Neural cell (in vitro differentiated cells): Measurements from ENCODE around the gene ZDHHC1. TPM values are rescaled to one million over a fixed set of nuclear protein-coding genes. Genes with fewer than 3 reads are reported as not detected.

Experiments
- H2AFZ ChIP-seq: fragments of 200-600, 300-800 bp; sonication (generic), shearing (Covaris generic); 2 replicates; pipeline ENCODE4 v1.6.0; 2014; ENCODE audit warnings: low read depth, mild to moderate bottlenecking, antibody characterized with exemption, low read length, moderate library complexity
- H3F3A ChIP-seq: fragments of 200-600 bp; shearing (Covaris generic); 2 replicates; pipeline ENCODE4 v1.6.1; 2016; ENCODE audit warnings: mild to moderate bottlenecking, moderate library complexity, mixed read lengths, antibody characterized with exemption, low read length; ENCODE audit not compliant: insufficient read depth, poor library complexity, severe bottlenecking
- H3K27ac ChIP-seq: fragments of 200-600, 300-800 bp; sonication (generic), shearing (Covaris generic); 2 replicates; pipeline ENCODE4 v1.5.1; 2014; ENCODE audit warnings: mild to moderate bottlenecking, low read length, moderate library complexity
- H3K27me3 ChIP-seq: fragments of 300-800, 200-600 bp; sonication (generic), shearing (Covaris generic); 2 replicates; pipeline ENCODE4 v1.6.0; 2014; ENCODE audit warnings: mild to moderate bottlenecking, low read depth, low read length, moderate library complexity; ENCODE audit not compliant: insufficient read depth
- H3K36me3 ChIP-seq: fragments of 300-800, 200-600 bp; sonication (generic), shearing (Covaris generic); 2 replicates; pipeline ENCODE4 v1.5.1; 2014; ENCODE audit warnings: mild to moderate bottlenecking, antibody characterized with exemption, low read length, moderate library complexity; ENCODE audit not compliant: insufficient read depth
- H3K4me2 ChIP-seq: fragments of 300-800, 200-600 bp; sonication (generic), shearing (Covaris generic); 2 replicates; pipeline ENCODE4 v1.6.0; 2014; ENCODE audit warnings: mild to moderate bottlenecking, low read length
- H3K4me3 ChIP-seq: fragments of 300-800, 200-600 bp; sonication (generic), shearing (Covaris generic); 2 replicates; pipeline ENCODE4 v1.5.1; 2014; ENCODE audit warnings: mild to moderate bottlenecking, low read length, moderate library complexity
- H3K79me2 ChIP-seq: fragments of 200-600 bp; shearing (Covaris generic); replicated peaks from 2 replicates; pipeline ENCODE4 v1.6.0; 2014; ENCODE audit warnings: mild to moderate bottlenecking, low read length, moderate library complexity; ENCODE audit not compliant: insufficient read depth
- H3K9ac ChIP-seq: fragments of 300-800, 200-600 bp; sonication (generic), shearing (Covaris generic); 2 replicates; pipeline ENCODE4 v1.6.1; 2016; ENCODE audit warnings: mild to moderate bottlenecking, low read length, mixed read lengths
- H3K9me2 ChIP-seq: fragments of 200-600 bp; shearing (Covaris generic); 2 replicates; pipeline ENCODE4 v1.6.1; 2016; ENCODE audit warnings: mild to moderate bottlenecking, low read length, mixed read lengths; ENCODE audit not compliant: insufficient read depth
- H3K9me3 ChIP-seq: fragments of 200-600, 300-800 bp; sonication (generic), shearing (Covaris generic); 2 replicates; pipeline ENCODE4 v1.6.1; 2016; ENCODE audit warnings: mild to moderate bottlenecking, mixed run types, low read length, moderate library complexity, mixed read lengths
- H4K20me1 ChIP-seq: fragments of 200-600 bp; shearing (Covaris generic); 2 replicates; pipeline ENCODE4 v1.6.1; 2016; ENCODE audit warnings: mild to moderate bottlenecking, mixed run types; ENCODE audit not compliant: insufficient read depth
- EP300 ChIP-seq: fragments of 450-650 bp; conservative IDR thresholded peaks from 2 replicates; pipeline ENCODE4 v1.6.1; 2014; ENCODE audit warnings: antibody characterized with exemption, mild to moderate bottlenecking, moderate library complexity; ENCODE audit not compliant: poor library complexity, severe bottlenecking
- EZH2 ChIP-seq: fragments of 200-600, 300-800 bp; shearing (Covaris generic), sonication (generic); IDR thresholded peaks from 2 replicates; pipeline ENCODE4 v1.6.1; 2014; ENCODE audit warnings: antibody characterized with exemption, low read length, borderline replicate concordance, mild to moderate bottlenecking; ENCODE audit not compliant: insufficient read depth, poor library complexity, severe bottlenecking
- MXI1 ChIP-seq: fragments of 450-650 bp; conservative IDR thresholded peaks from 2 replicates; pipeline ENCODE4 v1.6.1; 2014; ENCODE audit warnings: antibody characterized with exemption, mild to moderate bottlenecking; ENCODE audit not compliant: poor library complexity, severe bottlenecking
- POLR2AphosphoS5 ChIP-seq: IDR thresholded peaks from 2 replicates; pipeline ENCODE4 v1.6.1; 2012
- RAD21 ChIP-seq: fragments of 450-650 bp; conservative IDR thresholded peaks from 2 replicates; pipeline ENCODE4 v1.6.1; 2014; ENCODE audit warnings: antibody characterized with exemption, mild to moderate bottlenecking, moderate library complexity
- SMC3 ChIP-seq: fragments of 450-650 bp; conservative IDR thresholded peaks from 2 replicates; pipeline ENCODE4 v1.6.1; 2014; ENCODE audit warnings: antibody characterized with exemption, mild to moderate bottlenecking, moderate library complexity; ENCODE audit not compliant: poor library complexity
- TAF1 ChIP-seq: IDR thresholded peaks from 2 replicates; pipeline ENCODE4 v1.6.1; 2012; ENCODE audit warnings: low read depth
- polyA plus RNA-seq: library from polyadenylated mRNA; depleted of rRNA; stranded (reverse); fragments of >200 nt; gene quantifications from 2 replicates; pipeline ENCODE4 v1.2.3, GENCODE V29; 2014
- TF ChIP-seq, protein P1 (sequence below): fragments of 450-650 bp; IDR thresholded peaks from 2 replicates; pipeline ENCODE4 v1.5.1; 2014; ENCODE audit warnings: antibody characterized with exemption, mild to moderate bottlenecking, moderate library complexity; ENCODE audit not compliant: poor library complexity, severe bottlenecking
- TF ChIP-seq, protein P2 (sequence below): IDR thresholded peaks from 2 replicates; pipeline ENCODE4 v1.6.1; 2012; ENCODE audit warnings: borderline replicate concordance

Gene ZDHHC1
- polyA plus RNA-seq, 1 donor from 2014 or later, result 1.7 TPM

DNA sequence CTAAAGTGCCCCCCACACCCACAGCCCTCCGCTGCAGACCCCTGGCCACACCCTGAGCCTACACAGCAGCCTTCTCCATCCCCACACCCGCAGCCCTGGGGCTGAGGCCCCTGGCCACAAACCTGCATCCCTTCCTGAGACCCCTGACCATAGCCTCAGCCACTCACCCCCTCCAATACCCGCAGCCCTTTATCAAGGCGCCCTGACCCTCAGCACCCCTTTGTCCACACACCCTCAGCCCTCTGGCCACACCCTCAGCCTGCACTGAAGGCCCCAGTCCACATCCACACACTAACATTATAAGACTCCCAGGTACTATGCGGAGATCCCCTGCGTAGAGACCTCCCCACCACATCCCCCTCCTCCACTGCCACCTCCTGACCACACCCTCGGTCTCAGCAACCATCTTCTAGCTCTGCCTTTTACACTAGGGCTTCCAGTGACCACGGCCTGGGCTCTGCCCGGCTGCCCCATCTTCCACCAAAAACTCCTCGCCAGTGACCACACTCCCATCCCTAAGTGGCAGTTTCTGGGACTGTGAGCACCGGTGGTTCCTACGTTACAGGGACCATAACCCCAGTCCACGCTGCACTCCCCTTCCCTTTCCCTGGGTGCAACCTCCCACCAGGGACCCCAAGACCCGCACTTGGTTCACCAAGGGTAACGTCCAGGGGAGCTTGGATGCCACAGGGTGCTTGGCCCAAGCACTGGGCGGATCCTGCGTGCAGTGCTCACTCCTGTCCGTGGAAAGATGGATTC lies 23.8 kb downstream of the ZDHHC1 start:
- H4K20me1 ChIP-seq, result no peaks in the 10 kb centered on the region
- no peaks in the 10 kb centered on the region for H3K27me3 ChIP-seq
- H2AFZ ChIP-seq, result no peak overlapping the region
- no peak overlapping the region for H3K9ac ChIP-seq
- no peak overlapping the region for H3K27ac ChIP-seq
- H3K9me3 ChIP-seq, result no peaks in the 10 kb centered on the region
- no peak overlapping the region for H3K4me2 ChIP-seq
- TF ChIP-seq MXI1 (no peak), EP300 (no peak), SMC3 (no peak), RAD21 (no peak), EZH2 (no peak), TAF1 (no peak), POLR2AphosphoS5 (no peak)
- TF ChIP-seq, protein P1, sequence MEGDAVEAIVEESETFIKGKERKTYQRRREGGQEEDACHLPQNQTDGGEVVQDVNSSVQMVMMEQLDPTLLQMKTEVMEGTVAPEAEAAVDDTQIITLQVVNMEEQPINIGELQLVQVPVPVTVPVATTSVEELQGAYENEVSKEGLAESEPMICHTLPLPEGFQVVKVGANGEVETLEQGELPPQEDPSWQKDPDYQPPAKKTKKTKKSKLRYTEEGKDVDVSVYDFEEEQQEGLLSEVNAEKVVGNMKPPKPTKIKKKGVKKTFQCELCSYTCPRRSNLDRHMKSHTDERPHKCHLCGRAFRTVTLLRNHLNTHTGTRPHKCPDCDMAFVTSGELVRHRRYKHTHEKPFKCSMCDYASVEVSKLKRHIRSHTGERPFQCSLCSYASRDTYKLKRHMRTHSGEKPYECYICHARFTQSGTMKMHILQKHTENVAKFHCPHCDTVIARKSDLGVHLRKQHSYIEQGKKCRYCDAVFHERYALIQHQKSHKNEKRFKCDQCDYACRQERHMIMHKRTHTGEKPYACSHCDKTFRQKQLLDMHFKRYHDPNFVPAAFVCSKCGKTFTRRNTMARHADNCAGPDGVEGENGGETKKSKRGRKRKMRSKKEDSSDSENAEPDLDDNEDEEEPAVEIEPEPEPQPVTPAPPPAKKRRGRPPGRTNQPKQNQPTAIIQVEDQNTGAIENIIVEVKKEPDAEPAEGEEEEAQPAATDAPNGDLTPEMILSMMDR, result no peak
- TF ChIP-seq, protein P2, sequence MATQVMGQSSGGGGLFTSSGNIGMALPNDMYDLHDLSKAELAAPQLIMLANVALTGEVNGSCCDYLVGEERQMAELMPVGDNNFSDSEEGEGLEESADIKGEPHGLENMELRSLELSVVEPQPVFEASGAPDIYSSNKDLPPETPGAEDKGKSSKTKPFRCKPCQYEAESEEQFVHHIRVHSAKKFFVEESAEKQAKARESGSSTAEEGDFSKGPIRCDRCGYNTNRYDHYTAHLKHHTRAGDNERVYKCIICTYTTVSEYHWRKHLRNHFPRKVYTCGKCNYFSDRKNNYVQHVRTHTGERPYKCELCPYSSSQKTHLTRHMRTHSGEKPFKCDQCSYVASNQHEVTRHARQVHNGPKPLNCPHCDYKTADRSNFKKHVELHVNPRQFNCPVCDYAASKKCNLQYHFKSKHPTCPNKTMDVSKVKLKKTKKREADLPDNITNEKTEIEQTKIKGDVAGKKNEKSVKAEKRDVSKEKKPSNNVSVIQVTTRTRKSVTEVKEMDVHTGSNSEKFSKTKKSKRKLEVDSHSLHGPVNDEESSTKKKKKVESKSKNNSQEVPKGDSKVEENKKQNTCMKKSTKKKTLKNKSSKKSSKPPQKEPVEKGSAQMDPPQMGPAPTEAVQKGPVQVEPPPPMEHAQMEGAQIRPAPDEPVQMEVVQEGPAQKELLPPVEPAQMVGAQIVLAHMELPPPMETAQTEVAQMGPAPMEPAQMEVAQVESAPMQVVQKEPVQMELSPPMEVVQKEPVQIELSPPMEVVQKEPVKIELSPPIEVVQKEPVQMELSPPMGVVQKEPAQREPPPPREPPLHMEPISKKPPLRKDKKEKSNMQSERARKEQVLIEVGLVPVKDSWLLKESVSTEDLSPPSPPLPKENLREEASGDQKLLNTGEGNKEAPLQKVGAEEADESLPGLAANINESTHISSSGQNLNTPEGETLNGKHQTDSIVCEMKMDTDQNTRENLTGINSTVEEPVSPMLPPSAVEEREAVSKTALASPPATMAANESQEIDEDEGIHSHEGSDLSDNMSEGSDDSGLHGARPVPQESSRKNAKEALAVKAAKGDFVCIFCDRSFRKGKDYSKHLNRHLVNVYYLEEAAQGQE, result no peak
- H3F3A ChIP-seq, result no peaks in the 10 kb centered on the region
- no peaks in the 10 kb centered on the region for H3K36me3 ChIP-seq
- H3K79me2 ChIP-seq, result no peaks in the 10 kb centered on the region
- H3K9me2 ChIP-seq, result no peaks in the 10 kb centered on the region
- peak overlapping the region; percentile 50 for H3K4me3 ChIP-seq

DNA sequence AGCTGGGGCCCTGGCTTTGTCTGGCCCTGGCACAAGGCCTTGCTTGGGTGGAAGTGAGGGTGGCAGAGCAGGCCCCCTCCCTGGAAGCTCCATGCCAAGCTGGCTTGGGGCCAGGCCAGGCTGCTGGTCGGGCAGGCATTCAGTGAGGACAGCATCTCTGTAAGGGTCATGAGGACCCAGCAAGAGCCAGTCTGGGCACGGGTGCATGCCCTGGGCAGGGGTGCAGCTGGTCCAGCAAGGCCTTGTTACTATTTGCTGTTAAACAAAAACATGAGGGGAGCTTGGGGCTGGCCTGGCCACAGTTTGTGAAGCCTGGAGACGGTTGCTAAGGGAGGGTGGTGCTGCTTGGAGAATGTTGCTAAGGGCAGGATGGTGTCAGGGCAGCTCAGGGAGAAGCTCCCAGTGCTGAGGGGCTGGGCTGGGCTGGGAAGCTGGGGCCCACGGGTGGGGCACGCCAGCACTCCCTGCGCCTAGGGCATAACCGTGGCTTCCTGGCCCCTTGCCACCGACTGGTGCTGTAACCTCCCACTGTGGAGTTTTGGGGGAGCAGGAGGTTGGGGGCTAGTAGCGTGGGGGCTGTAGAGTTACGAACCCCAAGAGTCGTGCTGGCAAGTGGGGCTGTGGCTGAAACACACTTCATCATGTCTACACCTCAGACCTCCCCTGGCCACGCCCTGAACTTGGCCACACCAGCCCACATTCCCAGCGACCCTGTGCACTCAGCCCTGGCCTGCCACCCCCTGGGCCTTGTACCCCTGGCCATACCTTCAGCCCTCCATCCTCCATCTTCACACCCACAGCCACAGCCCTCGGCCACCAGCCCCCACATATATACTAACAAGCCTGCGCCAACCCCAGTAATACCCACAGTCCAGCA lies 24.6 kb downstream of the ZDHHC1 start:
- Histone ChIP-seq H3K79me2 (no peaks in the 10 kb centered on the region), H4K20me1 (no peaks in the 10 kb centered on the region), H3K36me3 (no peaks in the 10 kb centered on the region), H3F3A (no peaks in the 10 kb centered on the region), H3K27me3 (no peaks in the 10 kb centered on the region), H3K9me2 (no peaks in the 10 kb centered on the region), H3K9ac (no peak overlapping the region), H3K9me3 (no peaks in the 10 kb centered on the region), H3K4me3 (no peak overlapping the region), H3K4me2 (no peak overlapping the region), H3K27ac (no peak overlapping the region), H2AFZ (no peak overlapping the region)
- no peak for TF ChIP-seq TAF1
- no peak for TF ChIP-seq RAD21
